CD4-positive, alpha-beta T cell treated with Interferon alpha-2 for 1 hour (primary cell): Measurements from ENCODE around the gene CCDC187.
"Not testable (repeated sequence)": the region's sequence is repeated elsewhere in the genome, so short reads cannot be mapped to it uniquely, and the experiment has no call there.

Experiments used
- DNase-seq, 2 donors: peaks; one replicate each; pipeline ENCODE4 v3.0.0-alpha.2; 2020 to 2022

Gene CCDC187

GRCh38 chr9:136303825-136304416 is at the start of gene CCDC187:
CCDC187 (minus strand) TSS chr9:136304094; CDS start chr9:136303830, 264 bp downstream.
- DNase-seq = no peak

- no peak for DNase-seq
Observed at GRCh38 chr9:136353088-136353487, 49.2 kb upstream of the CCDC187 start.

GRCh38 chr9:136352682-136353081 is 48.8 kb upstream of the CCDC187 start:
- DNase-seq = no peak

- DNase-seq = not testable (repeated sequence)
Observed at GRCh38 chr9:136351868-136352267, 48.0 kb upstream of the CCDC187 start.

- no peak for DNase-seq
Observed at GRCh38 chr9:136351252-136351800, 47.4 kb upstream of the CCDC187 start.

- DNase-seq = no peak
Observed at GRCh38 chr9:136349546-136349945, 45.7 kb upstream of the CCDC187 start.

- DNase-seq = no peak
Observed at GRCh38 chr9:136348691-136349090, 44.8 kb upstream of the CCDC187 start.

GRCh38 chr9:136347472-136348256 is 43.8 kb upstream of the CCDC187 start:
- DNase-seq = no peak

- no peak for DNase-seq
Observed at GRCh38 chr9:136346927-136347465, 43.1 kb upstream of the CCDC187 start.

- DNase-seq = no peak
Observed at GRCh38 chr9:136346157-136346481, 42.2 kb upstream of the CCDC187 start.

- DNase-seq = no peak
Observed at GRCh38 chr9:136345281-136346156, 41.6 kb upstream of the CCDC187 start.

GRCh38 chr9:136344544-136345280 is 40.8 kb upstream of the CCDC187 start:
- no peak for DNase-seq

- DNase-seq = no peak
Observed at GRCh38 chr9:136343884-136344269, 40.0 kb upstream of the CCDC187 start.

GRCh38 chr9:136343121-136343883 is 39.4 kb upstream of the CCDC187 start:
- DNase-seq = no peak

GRCh38 chr9:136342181-136343120 is 38.6 kb upstream of the CCDC187 start:
- peak; percentile 44 to 69 for DNase-seq

- DNase-seq = no peak
Observed at GRCh38 chr9:136341769-136342168, 37.9 kb upstream of the CCDC187 start.

- DNase-seq = no peak
Observed at GRCh38 chr9:136341042-136341655, 37.3 kb upstream of the CCDC187 start.

GRCh38 chr9:136340356-136341041 is 36.6 kb upstream of the CCDC187 start:
- no peak for DNase-seq

GRCh38 chr9:136339958-136340310 is 36.0 kb upstream of the CCDC187 start:
- no peak for DNase-seq
